Stimulated activated CD4-positive, alpha-beta T cell treated with anti-CD3 and anti-CD28 coated beads, Interleukin-15, amount 100 ng/mL, for 24 hours (primary cell): Measurements from ENCODE around the gene MED22.

Experiments used
- DNase-seq: peaks from one replicate; pipeline ENCODE4 v3.0.0-alpha.2; 2020

MED22 gene

GRCh38 chr9:133375724-133376654 lies 28.1 kb upstream of the MED22 start, which contains the start of the genes STKLD1 and SURF4:
STKLD1 (plus strand) TSS chr9:133376366; CDS start chr9:133376474, 108 bp downstream.
SURF4 (minus strand) TSS chr9:133376060; CDS start chr9:133375969, 91 bp downstream.
- DNase-seq: peak; percentile 96

GRCh38 chr9:133375116-133375723 lies 27.3 kb upstream of the MED22 start:
- no peak for DNase-seq

- no peak for DNase-seq
Measured at GRCh38 chr9:133374612-133375115, 26.7 kb upstream of the MED22 start.

GRCh38 chr9:133372144-133372543 lies 24.2 kb upstream of the MED22 start:
- DNase-seq: no peak

GRCh38 chr9:133371261-133371711 lies 23.4 kb upstream of the MED22 start:
- DNase-seq: peak; percentile 89

GRCh38 chr9:133370685-133371084 lies 22.8 kb upstream of the MED22 start:
- no peak for DNase-seq

GRCh38 chr9:133369933-133370332 lies 22.0 kb upstream of the MED22 start:
- DNase-seq: no peak

GRCh38 chr9:133369422-133369821 lies 21.5 kb upstream of the MED22 start:
- no peak for DNase-seq

GRCh38 chr9:133368249-133368881 lies 20.4 kb upstream of the MED22 start:
- no peak for DNase-seq

GRCh38 chr9:133367778-133368177 lies 19.8 kb upstream of the MED22 start:
- no peak for DNase-seq

GRCh38 chr9:133367221-133367620 lies 19.3 kb upstream of the MED22 start:
- no peak for DNase-seq

GRCh38 chr9:133366435-133366834 lies 18.5 kb upstream of the MED22 start:
- DNase-seq: no peak

- no peak for DNase-seq
Measured at GRCh38 chr9:133362359-133363044, 14.6 kb upstream of the MED22 start.

GRCh38 chr9:133361507-133362092 lies 13.7 kb upstream of the MED22 start:
- no peak for DNase-seq

GRCh38 chr9:133360400-133361393 lies 12.8 kb upstream of the MED22 start:
- DNase-seq: no peak

- no peak for DNase-seq
Measured at GRCh38 chr9:133359399-133360175, 11.7 kb upstream of the MED22 start.

GRCh38 chr9:133357656-133358055 lies 9.7 kb upstream of the MED22 start:
- DNase-seq: no peak

- peak; percentile 96 for DNase-seq
Measured at GRCh38 chr9:133356391-133357091, 8.6 kb upstream of the MED22 start, which contains the start of the genes SURF1 and SURF2. SURF1 (minus strand) TSS chr9:133356487; CDS start chr9:133356453, 34 bp downstream. SURF2 (plus strand) TSS chr9:133356550; CDS start chr9:133356593, 43 bp downstream.

GRCh38 chr9:133355881-133356357 lies 8.0 kb upstream of the MED22 start:
- DNase-seq: no peak
